B cell (primary cell): ENCODE results near the gene GALNT7. TPM values are rescaled to one million over a fixed set of nuclear protein-coding genes. Genes with fewer than 3 reads are reported as not detected.

Source experiments
- ATAC-seq: fragments of 200-7000 bp; cut with Tn5 transposase; one replicate; pipeline ENCODE4 v1.10.0; 2021; ENCODE audit warnings: low read depth, mild to moderate bottlenecking, moderate number of reproducible peaks, moderate library complexity
- CTCF ChIA-PET: fragments of 350-600 bp; sonication (Branson Sonifier 250); formaldehyde crosslinking; loops from one replicate; lab custom pipeline; 2021; ENCODE audit warnings: antibody characterized with exemption, inconsistent platforms; lab: Charles Lee
- POLR2A ChIA-PET: fragments of 350-600 bp; sonication (Branson Sonifier 250); formaldehyde crosslinking; loops from one replicate; lab custom pipeline; 2021; ENCODE audit warnings: antibody characterized with exemption; lab: Charles Lee
- DNase-seq: peaks from one replicate; pipeline ENCODE4 v3.0.0; 2013
- H2AFZ ChIP-seq: 2 replicates; pipeline ENCODE4 v1.6.1; 2012; ENCODE audit warnings: mild to moderate bottlenecking, low read depth, low read length; ENCODE audit not compliant: insufficient read depth, poor library complexity, severe bottlenecking
- H3K27ac ChIP-seq, 2 donors: 1 replicate in 1 of 2; 2 replicates in 1 of 2; pipeline ENCODE4 v1.5.1; 2012 to 2013; ENCODE audit warnings: low read length in 2 of 2, mild to moderate bottlenecking in 2 of 2, moderate library complexity in 1 of 2
- H3K27me3 ChIP-seq, 4 experiments: fragments of 200-600 bp in 1 of 4; sonication (generic) in 1 of 4; replicated peaks in 1 of 4; 1 replicate in 2 of 4; 2 replicates in 2 of 4; pipeline versions ENCODE4 v1.6.1 to v1.7.0; 2013 to 2016; ENCODE audit warnings: low read length in 3 of 4, mild to moderate bottlenecking in 2 of 4, mixed read lengths in 1 of 4, moderate library complexity in 1 of 4; ENCODE audit not compliant: insufficient read depth in 4 of 4, control insufficient read depth in 3 of 4; ENCODE audit errors: control extremely low read depth in 1 of 4
- H3K36me3 ChIP-seq, 2 experiments: replicated peaks in 1 of 2; 1 replicate in 1 of 2; 2 replicates in 1 of 2; pipeline versions ENCODE4 v1.6.1 to v1.7.1; 2013; ENCODE audit warnings: low read length in 1 of 2; ENCODE audit not compliant: insufficient read depth in 2 of 2, control insufficient read depth in 1 of 2; ENCODE audit errors: control extremely low read depth in 1 of 2, extremely low read depth in 1 of 2
- H3K4me1 ChIP-seq, 2 donors: fragments of 200-600 bp in 1 of 2; sonication (generic) in 1 of 2; 1 replicate in 1 of 2; 2 replicates in 1 of 2; pipeline versions ENCODE4 v1.5.1 to v1.6.1; 2013 to 2017; ENCODE audit warnings: low read length in 2 of 2; ENCODE audit not compliant: control insufficient read depth in 2 of 2, insufficient read depth in 2 of 2
- H3K4me2 ChIP-seq: replicated peaks from 2 replicates; pipeline ENCODE3; 2012; ENCODE audit warnings: mild to moderate bottlenecking, low read depth, low read length; ENCODE audit not compliant: poor library complexity, severe bottlenecking
- H3K4me3 ChIP-seq, 5 experiments: fragments of 200-600 bp in 1 of 5; sonication (generic) in 1 of 5; 1 replicate in 3 of 5; 2 replicates in 2 of 5; pipeline versions ENCODE4 v1.5.1 to v1.7.0; 2011 to 2016; ENCODE audit warnings: low read length in 4 of 5, mild to moderate bottlenecking in 4 of 5, low read depth in 2 of 5, control low read depth in 1 of 5, moderate library complexity in 1 of 5; ENCODE audit not compliant: insufficient read depth in 1 of 5; ENCODE audit errors: control extremely low read depth in 1 of 5, extremely low read depth in 1 of 5
- H3K79me2 ChIP-seq: fragments of 200-600 bp; sonication (generic); one replicate; pipeline ENCODE4 v1.6.0; 2016; ENCODE audit warnings: low read length; ENCODE audit not compliant: control insufficient read depth, insufficient read depth
- H3K9ac ChIP-seq: fragments of 200-600 bp; sonication (generic); 2 replicates; pipeline ENCODE4 v1.6.1; 2017; ENCODE audit warnings: mild to moderate bottlenecking, low read length, moderate library complexity
- H3K9me3 ChIP-seq, 3 donors: one replicate each; pipeline versions ENCODE4 v1.6.1 to v1.7.1; 2013; ENCODE audit warnings: low read length in 2 of 3; ENCODE audit not compliant: control insufficient read depth in 2 of 3, insufficient read depth in 1 of 3; ENCODE audit errors: control extremely low read depth in 1 of 3
- H4K20me1 ChIP-seq: 2 replicates; pipeline ENCODE4 v1.6.0; 2012; ENCODE audit warnings: mild to moderate bottlenecking, low read length; ENCODE audit not compliant: insufficient read depth, control insufficient read depth, poor library complexity, severe bottlenecking
- H3K27ac Mint-ChIP-seq: one replicate; pipeline ENCODE4 v1.8.0; 2021; ENCODE audit warnings: mixed read lengths
- H3K27me3 Mint-ChIP-seq: one replicate; pipeline ENCODE4 v1.8.0; 2021; ENCODE audit warnings: mixed read lengths
- H3K4me1 Mint-ChIP-seq: one replicate; pipeline ENCODE4 v1.8.0; 2021; ENCODE audit warnings: mixed read lengths
- H3K4me3 Mint-ChIP-seq: one replicate; pipeline ENCODE4 v1.8.0; 2021; ENCODE audit warnings: mixed read lengths
- H3K9me3 Mint-ChIP-seq: one replicate; pipeline ENCODE4 v1.8.0; 2022; ENCODE audit warnings: mixed read lengths; ENCODE audit not compliant: insufficient read depth
- EZH2 ChIP-seq: IDR thresholded peaks from 2 replicates; pipeline ENCODE4 v1.6.1; 2012; ENCODE audit warnings: borderline replicate concordance, low read depth, mild to moderate bottlenecking, moderate library complexity, low read length; ENCODE audit not compliant: insufficient read depth, poor library complexity, severe bottlenecking
- WGBS: methylation state at CpG from one replicate; pipeline ENCODE4 v1.1.5; 2013; ENCODE audit warnings: missing lambda C conversion rate; ENCODE audit not compliant: insufficient coverage; 5-methylcytosine and 5-hydroxymethylcytosine counted together
- intact Hi-C: fragments of 100-400 bp; cut with micrococcal nuclease; formaldehyde crosslinking; loops from one replicate; pipeline ENCODE4 v1.10.0; 2022
- polyA plus RNA-seq: library from polyadenylated mRNA; depleted of rRNA; stranded (reverse); fragments of >200 nt; gene quantifications from 2 replicates; pipeline ENCODE4 v1.2.3, GENCODE V29; 2012
- total RNA-seq, 2 donors: library from RNA; stranded (reverse); fragments of 120-200 nt in 1 of 2; gene quantifications; 1 replicate in 1 of 2; 2 replicates in 1 of 2; pipeline versions ENCODE4 v1.2.3 to v1.2.4, GENCODE V29; 2013 to 2022
- TF ChIP-seq, protein P1 (sequence below): fragments of 200-600 bp; IDR thresholded peaks from one replicate; pipeline ENCODE4 v1.8.0; 2022; ENCODE audit warnings: antibody characterized with exemption, mild to moderate bottlenecking

GALNT7 gene
- total and polyA plus RNA-seq, 2 donors (not counting 1 experiment from before 2014, with no cell fraction given) = 5.8 to 23.7 TPM

DNA sequence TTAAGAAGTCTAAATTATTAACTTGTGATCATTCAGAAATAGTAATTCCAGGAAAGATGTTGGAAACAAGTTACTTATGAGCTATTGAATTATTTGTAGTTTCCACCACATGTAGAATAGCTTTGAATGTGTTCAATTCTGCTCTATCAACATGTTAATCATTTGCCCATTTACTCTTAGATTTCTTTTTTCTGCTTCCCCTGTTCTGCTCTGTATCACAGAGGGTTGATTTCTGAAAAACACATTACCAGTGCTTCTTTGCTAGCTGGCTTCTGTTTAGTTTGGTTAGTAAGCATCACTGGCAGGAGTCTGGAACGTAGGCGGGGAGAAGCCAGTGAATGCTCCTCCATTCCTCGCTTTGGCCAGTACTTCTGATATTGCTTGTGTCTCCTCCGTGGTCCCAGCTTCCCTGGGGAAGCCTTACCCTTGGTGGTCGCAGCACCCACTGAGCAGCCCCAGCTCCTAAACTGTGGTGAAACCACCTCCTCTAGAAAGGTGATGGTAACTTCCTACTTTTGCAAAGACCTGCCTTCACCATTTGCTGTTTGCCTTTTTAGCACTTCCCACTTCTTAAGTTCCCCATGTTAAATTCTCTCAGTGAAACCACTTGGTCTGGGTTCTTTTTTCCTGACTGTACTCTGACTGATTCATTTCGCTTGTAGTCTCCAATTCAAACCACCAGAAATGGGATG is 40.3 kb upstream of the GALNT7 start:
- Mint-ChIP-seq H3K4me1 (peaks cover 3% of the 10 kb centered on the region), H3K9me3 (no peaks in the 10 kb centered on the region), H3K27ac (no peak overlapping the region), H3K27me3 (no peaks in the 10 kb centered on the region), H3K4me3 (no peak overlapping the region)
- Histone ChIP-seq H3K9ac (no peak overlapping the region), H3K9me3 (no peaks in the 10 kb centered on the region), H3K27ac (no peak overlapping the region), H3K4me1 (peaks cover 0 to 3% of the 10 kb centered on the region in 2 donors), H3K79me2 (no peaks in the 10 kb centered on the region), H3K4me2 (no peak overlapping the region), H4K20me1 (no peaks in the 10 kb centered on the region), H2AFZ (peak overlapping the region; percentile 14), H3K36me3 (no peaks in the 10 kb centered on the region), H3K4me3 (no peak overlapping the region), H3K27me3 (no peaks in the 10 kb centered on the region)
- WGBS = 77% methylated on average over 5 of the region's 6 CpGs
- ChIA-PET CTCF (no interaction called here), POLR2A (no interaction called here)
- DNase-seq (no peak), ATAC-seq (no peak)
- intact Hi-C loops = no loop called here
- TF ChIP-seq, protein P1, sequence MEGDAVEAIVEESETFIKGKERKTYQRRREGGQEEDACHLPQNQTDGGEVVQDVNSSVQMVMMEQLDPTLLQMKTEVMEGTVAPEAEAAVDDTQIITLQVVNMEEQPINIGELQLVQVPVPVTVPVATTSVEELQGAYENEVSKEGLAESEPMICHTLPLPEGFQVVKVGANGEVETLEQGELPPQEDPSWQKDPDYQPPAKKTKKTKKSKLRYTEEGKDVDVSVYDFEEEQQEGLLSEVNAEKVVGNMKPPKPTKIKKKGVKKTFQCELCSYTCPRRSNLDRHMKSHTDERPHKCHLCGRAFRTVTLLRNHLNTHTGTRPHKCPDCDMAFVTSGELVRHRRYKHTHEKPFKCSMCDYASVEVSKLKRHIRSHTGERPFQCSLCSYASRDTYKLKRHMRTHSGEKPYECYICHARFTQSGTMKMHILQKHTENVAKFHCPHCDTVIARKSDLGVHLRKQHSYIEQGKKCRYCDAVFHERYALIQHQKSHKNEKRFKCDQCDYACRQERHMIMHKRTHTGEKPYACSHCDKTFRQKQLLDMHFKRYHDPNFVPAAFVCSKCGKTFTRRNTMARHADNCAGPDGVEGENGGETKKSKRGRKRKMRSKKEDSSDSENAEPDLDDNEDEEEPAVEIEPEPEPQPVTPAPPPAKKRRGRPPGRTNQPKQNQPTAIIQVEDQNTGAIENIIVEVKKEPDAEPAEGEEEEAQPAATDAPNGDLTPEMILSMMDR = no peak
- no peak for TF ChIP-seq EZH2

- H2AFZ ChIP-seq = no peak overlapping the region
- CTCF ChIA-PET = no interaction called here
- H3K4me1 Mint-ChIP-seq = peaks cover 3% of the 10 kb centered on the region
- no peak overlapping the region for H3K9ac ChIP-seq
- ATAC-seq = no peak
- no peaks in the 10 kb centered on the region for H3K27me3 ChIP-seq
- H3K9me3 Mint-ChIP-seq = no peaks in the 10 kb centered on the region
- intact Hi-C loops = no loop called here
- no peaks in the 10 kb centered on the region for H3K9me3 ChIP-seq
- no peak overlapping the region for H3K27ac Mint-ChIP-seq
- DNase-seq = no peak
- 96% methylated on average over 5 of the region's 5 CpGs for WGBS
- no peak overlapping the region for H3K27ac ChIP-seq
- no peak overlapping the region for H3K4me2 ChIP-seq
- no peak overlapping the region for H3K4me3 ChIP-seq
- no peaks in the 10 kb centered on the region for H3K36me3 ChIP-seq
- H3K4me3 Mint-ChIP-seq = no peak overlapping the region
- no peak for TF ChIP-seq EZH2
- TF ChIP-seq, protein P1 = no peak
- no peaks in the 10 kb centered on the region for H3K27me3 Mint-ChIP-seq
- H4K20me1 ChIP-seq = no peaks in the 10 kb centered on the region
- peaks cover 0 to 3% of the 10 kb centered on the region in 2 donors for H3K4me1 ChIP-seq
- no peaks in the 10 kb centered on the region for H3K79me2 ChIP-seq
- POLR2A ChIA-PET = no interaction called here
Measured at GRCh38 chr4:173130687-173131086, 37.9 kb upstream of the GALNT7 start.
